Activated gamma-delta T cell treated with Interleukin-2 at 50 U/mL for 16 hours (primary cell): ENCODE data around the gene WAPL.

Experiments
- DNase-seq: peaks from one replicate; pipeline ENCODE4 v3.0.0-alpha.2; 2020

WAPL gene

GRCh38 chr10:86450806-86451603 lies 70.6 kb downstream of the WAPL start:
- DNase-seq: no peak

GRCh38 chr10:86449926-86450558 lies 71.5 kb downstream of the WAPL start:
- DNase-seq: no peak

- no peak for DNase-seq
Observed at GRCh38 chr10:86447432-86447831, 74.2 kb downstream of the WAPL start.

DNA sequence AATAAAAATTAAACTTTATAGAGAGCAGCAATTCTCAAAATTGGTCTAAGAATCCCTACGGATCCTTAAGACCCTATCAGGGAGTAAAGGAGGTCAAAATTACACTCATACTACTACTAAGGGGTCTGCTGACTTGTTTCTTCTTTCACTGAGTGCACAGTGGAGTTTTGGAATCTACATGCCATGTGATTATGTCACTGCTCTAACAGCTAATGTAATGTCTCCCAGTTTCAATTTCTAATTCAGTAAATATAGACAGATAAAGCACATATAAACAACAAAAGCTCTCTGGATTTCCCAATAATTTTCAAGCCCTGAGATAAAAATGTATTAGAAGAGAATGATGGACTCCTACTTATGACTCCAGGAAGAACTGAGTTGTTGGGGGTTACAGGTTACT lies 74.6 kb downstream of the WAPL start:
- no peak for DNase-seq

DNA sequence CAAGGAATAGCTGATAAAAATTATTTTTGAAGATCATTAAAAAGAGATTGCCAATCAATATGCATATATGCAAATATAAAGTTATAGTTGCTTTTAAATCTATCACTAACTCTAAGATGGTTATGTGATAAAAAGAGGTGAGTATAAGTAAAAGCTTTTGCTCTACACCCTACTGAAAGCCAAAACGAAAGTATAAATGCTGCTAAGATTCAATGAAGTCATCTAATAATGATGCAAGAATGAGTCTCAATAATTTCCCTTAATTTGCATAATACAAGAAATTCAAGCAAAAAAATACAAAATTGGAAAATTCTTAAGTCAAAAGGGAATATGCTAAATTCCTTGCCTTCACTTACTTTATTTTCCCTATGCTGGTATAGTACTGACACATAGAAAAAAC lies 75.2 kb downstream of the WAPL start:
- DNase-seq: no peak

- no peak for DNase-seq
Observed at GRCh38 chr10:86443936-86444335, 77.7 kb downstream of the WAPL start.

GRCh38 chr10:86443069-86443468 lies 78.5 kb downstream of the WAPL start:
- DNase-seq: no peak

DNA sequence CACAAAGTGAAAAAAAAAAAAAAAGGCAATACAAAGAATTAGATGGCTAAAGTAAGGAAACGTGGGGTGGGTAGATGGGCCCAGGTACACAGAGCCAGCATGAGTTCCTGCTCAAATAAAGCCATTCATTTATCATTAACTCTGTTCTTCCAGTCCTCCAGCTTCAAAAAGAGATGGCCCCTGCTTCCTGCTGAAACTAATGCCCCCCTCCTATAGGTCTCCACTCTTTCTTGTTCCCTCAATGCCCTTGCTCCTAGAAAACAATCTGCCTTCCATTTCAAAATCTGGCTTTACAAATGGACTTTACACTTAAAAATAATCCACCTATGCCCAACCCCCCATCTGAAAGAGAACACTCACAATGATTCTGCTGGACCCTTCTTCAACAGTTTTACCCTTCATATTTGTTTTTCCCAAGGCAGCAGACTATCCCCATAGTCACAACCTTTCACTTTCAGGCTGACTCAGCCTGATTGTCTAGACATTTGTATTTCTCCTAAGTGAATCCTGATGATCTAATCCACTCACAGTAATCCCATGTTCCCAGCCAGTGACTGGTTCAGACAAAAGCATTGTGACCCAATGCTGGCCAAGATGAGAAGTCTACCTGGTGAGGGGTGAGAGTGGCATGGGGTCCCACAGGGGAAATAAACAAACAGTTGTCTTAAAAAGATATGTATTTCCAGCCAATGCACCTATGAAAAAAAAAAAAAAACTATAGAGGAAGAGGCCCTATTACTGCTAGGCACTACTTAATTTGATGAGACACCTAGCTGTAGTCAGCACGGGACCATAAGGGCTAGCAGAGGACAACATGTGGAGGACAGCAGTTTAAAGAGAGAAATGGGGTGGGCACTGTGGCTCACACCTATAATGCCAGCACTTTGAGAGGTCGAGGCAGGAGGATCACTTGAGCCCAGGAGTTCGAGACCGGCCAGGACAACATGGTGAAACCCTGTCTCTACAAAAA lies 80.4 kb downstream of the WAPL start:
- DNase-seq: no peak

DNA sequence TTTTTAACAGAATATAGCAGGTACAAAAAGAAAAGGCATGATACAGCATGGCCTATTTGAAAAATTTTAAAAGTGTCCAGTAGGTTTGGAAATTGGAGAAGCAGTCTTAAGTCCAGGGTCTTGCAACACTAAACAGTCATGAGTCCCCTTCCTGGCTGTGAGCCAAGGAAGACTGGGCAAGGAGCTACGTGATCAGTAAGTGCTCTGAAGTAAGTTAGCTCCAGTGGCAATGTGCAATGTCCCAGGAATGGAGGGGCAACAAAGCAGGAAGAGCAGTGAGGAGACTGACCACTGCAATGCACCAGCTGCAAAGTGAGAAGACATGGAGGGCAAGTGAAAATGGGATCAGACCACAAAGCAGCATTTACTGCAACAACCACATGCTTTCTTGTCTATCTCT lies 82.0 kb downstream of the WAPL start:
- no peak for DNase-seq

GRCh38 chr10:86438091-86438749 lies 83.4 kb downstream of the WAPL start:
- DNase-seq: no peak

GRCh38 chr10:86437447-86437846 lies 84.1 kb downstream of the WAPL start:
- no peak for DNase-seq

- DNase-seq: no peak
Observed at GRCh38 chr10:86436963-86437362, 84.6 kb downstream of the WAPL start.

DNA sequence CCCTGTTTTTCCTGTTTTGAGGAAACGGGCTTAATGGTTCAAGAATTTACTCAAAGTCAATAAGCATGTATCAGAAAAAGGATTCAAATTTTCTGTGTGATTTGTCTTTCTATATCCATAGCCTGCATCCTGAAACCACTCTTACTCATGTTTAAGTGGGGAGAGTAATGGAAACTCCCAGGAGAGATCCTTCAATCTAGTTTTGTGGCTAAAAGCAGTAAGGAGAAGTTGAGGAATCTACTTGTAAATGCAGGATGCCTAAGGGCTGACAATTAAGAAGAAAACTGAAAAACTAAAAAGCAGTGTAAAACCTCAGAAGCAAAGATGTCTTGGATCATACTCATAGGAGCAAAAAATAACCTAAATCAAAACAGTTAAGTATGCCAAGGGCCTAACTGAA lies 86.9 kb downstream of the WAPL start:
- no peak for DNase-seq

GRCh38 chr10:86423739-86424138 lies 97.9 kb downstream of the WAPL start:
- DNase-seq: no peak

- DNase-seq: no peak
Observed at GRCh38 chr10:86419101-86419500, 102.5 kb downstream of the WAPL start.

GRCh38 chr10:86415583-86415982 lies 106.0 kb downstream of the WAPL start:
- DNase-seq: no peak

DNA sequence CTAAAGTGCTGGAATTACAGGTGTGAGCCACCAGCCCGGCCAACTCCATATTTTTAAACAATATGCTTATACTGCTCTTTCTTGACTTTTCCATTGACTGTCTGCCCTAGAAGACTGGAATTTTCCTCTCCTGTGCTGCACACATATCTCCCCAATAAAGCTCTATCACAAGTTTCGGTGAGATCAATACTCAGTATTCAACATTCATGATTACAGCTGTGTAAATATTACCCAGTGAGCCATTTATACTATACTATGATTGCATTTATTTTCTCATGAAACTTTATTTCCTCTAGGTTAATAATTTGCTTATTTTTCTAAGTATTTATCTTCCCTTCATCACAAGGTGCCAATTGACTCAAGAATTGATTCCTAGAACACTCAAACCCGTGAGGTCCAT lies 106.5 kb downstream of the WAPL start:
- DNase-seq: no peak

DNA sequence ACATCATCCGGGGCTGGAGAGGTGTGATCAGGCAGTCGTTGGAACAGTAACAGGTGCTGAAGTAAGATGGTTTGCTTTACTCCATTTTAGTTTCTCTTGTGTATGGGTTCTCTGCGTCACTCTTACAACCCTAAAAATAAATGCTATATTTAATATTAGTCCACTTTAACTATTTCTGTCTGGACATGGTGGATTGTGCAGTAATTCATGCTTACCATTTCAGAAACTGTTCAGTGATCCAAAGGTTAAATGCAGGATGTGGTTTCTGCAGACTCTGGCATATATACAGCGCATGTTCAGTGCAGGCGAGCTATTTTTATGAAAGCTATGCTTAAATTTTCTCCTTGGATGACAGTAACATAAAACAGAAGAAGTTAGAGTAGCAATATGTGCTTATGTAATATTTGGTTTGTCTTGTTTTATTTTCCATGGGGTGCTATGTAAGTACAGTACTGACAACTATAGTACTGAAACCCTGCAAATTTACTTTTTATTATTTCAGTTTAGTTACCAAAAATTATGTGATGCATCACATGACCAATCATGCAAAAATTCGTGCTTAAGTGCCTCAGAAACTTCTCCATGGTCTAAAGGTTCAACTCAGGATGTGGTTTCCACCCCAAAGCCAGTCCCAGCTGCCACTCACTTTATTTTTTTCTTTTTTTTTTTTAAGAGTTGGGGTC lies 108.4 kb downstream of the WAPL start:
- DNase-seq: no peak

DNA sequence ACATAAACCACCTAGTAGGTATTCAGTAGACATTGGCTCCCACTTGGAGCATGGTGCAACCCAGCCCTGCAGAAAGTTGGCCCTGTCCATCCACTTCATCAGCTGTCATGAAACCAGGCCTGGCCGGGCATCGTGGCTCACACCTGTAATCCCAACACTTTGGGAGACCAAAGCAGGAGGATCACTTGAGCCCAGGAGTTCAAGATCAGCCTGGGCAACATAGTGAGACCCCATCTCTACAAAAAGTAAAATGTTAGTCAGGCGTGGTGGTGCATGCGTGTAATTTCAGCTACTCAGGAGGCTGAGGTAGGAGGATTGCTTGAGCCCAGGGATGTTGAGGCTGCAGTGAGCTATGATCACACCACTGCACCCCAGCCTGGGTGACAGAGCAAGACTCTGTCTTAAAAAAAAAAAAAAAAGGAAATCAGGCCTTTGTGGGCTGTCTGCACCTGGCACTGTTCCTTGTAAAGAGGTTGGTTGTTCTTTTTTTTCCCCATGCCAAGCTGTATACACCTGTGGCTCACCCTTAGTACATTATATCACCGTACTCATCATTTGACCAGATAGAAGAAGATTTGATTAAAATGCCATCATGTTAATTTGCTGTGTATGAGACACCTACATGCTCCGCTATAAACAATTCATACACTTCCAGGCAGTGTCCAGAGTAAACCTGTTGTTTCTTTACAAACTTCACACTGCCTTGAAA lies 109.6 kb downstream of the WAPL start:
- DNase-seq: no peak

GRCh38 chr10:86411281-86411841 lies 110.2 kb downstream of the WAPL start:
- DNase-seq: peak; percentile 23

DNA sequence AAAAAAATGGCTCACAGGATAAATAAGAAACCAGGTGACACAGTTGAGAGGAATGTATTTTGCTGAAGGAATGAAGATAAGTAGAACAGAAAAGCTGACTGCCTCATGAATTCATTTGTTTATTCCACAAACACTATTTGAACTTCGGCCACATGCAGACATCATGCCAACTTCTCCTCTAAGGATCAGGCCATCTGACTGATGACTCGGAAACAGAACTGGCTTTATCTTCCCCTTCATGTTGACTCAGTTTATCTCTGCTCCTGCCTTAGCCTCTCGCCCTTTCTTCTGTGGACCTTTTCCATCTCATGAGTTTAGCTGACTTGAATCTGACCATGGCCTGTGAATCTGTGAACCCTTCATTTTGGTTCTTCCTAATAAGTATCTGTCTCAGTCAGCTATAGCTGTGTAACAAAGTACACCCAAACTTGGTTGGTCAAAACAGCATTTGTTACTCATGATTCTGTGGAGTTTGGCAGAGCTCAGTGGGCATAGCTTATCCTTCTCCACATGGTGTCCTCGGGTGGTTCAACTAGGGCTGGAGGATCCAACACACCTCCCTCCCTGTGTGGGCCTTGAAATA lies 111.0 kb downstream of the WAPL start:
- DNase-seq: no peak
